ENCODE measurements around the gene POMGNT2. TPM values are rescaled to one million over a fixed set of nuclear protein-coding genes. Genes with fewer than 3 reads are reported as not detected.

POMGNT2 gene
- total RNA-seq, 2 experiments from 2014 or later = 6.8 to 8.4 TPM

DNA sequence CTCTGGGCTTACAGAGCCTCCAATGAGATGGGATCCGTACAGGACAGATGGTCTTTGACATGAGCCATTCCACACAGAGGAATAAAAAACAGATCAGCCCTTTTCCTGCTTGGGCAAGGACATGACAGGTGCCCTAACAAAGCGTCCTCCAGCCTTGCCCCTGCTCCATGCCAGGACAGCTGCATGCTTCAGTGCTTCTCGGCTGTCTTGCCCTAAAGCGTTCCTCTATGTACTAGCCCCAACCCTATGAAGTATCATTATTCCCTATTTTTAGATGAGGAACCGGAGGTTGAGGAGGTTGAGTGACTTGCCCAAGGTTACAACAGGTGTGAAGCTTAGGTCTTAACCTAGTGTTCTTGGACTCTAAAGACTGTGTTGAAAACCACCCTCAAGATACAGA, 10.5 kb downstream of the POMGNT2 start:
- Mint-ChIP-seq H3K4me3 (no peak overlapping the region), H3K4me1 (ENCODE audit: low read depth) (peaks cover 20% of the 10 kb centered on the region), H3K27ac (no peak overlapping the region), H3K9me3 (no peaks in the 10 kb centered on the region), H3K27me3 (no peaks in the 10 kb centered on the region), H3K36me3 (ENCODE audit: low read depth) (peaks cover 7% of the 10 kb centered on the region)
- no peak overlapping the region for H3K4me3 ChIP-seq (ENCODE audit: low read length)
- no peaks in the 10 kb centered on the region for H3K36me3 ChIP-seq (ENCODE audit: insufficient read depth, low read length)
- no peaks in the 10 kb centered on the region for H3K27me3 ChIP-seq (ENCODE audit: control insufficient read depth in 1 of 2, insufficient read depth in 2 of 2, low read length in 2 of 2)
- no peaks in the 10 kb centered on the region for H3K9me3 ChIP-seq (ENCODE audit: control insufficient read depth in 1 of 2, insufficient read depth in 1 of 2, low read length in 2 of 2)
- DNase-seq (no peak), ATAC-seq (ENCODE audit: poor library complexity) (no peak)
- TF ChIP-seq, protein P1, sequence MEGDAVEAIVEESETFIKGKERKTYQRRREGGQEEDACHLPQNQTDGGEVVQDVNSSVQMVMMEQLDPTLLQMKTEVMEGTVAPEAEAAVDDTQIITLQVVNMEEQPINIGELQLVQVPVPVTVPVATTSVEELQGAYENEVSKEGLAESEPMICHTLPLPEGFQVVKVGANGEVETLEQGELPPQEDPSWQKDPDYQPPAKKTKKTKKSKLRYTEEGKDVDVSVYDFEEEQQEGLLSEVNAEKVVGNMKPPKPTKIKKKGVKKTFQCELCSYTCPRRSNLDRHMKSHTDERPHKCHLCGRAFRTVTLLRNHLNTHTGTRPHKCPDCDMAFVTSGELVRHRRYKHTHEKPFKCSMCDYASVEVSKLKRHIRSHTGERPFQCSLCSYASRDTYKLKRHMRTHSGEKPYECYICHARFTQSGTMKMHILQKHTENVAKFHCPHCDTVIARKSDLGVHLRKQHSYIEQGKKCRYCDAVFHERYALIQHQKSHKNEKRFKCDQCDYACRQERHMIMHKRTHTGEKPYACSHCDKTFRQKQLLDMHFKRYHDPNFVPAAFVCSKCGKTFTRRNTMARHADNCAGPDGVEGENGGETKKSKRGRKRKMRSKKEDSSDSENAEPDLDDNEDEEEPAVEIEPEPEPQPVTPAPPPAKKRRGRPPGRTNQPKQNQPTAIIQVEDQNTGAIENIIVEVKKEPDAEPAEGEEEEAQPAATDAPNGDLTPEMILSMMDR (IDR thresholded peaks at IDR 0.05) = no peak
- ChIA-PET POLR2A (no interaction called here), CTCF (no interaction called here)
- no peaks in the 10 kb centered on the region for H3K4me1 ChIP-seq (ENCODE audit: insufficient read depth, low read length)
- H3K27ac ChIP-seq (ENCODE audit: low read depth in 1 of 2, low read length in 2 of 2) = no peak overlapping the region
- intact Hi-C loops (cut with DNase I, micrococcal nuclease) = no loop called here

DNA sequence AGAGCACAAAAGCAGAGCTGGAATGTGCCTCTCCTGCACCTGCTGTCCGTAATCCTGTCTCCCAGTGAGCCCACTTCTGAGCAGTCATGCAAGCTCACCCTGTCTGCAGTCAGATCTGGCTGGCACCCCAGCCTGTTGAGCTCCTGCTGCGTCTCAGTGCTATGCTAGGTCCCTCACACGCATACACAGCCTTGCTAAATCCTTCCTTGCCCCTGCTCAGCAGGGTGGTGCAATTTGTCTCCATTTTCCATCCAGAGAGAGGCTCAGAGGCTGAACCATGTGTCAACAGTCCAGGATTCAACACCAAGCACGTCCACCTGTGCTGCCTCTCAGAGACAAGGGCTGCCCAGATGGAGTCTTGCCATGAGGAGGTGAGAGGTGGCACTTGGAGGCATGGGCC, 11.0 kb downstream of the POMGNT2 start:
- H3K4me3 Mint-ChIP-seq = no peak overlapping the region
- ATAC-seq (ENCODE audit: poor library complexity) = no peak
- Histone ChIP-seq H3K36me3 (ENCODE audit: insufficient read depth, low read length) (no peaks in the 10 kb centered on the region), H3K4me3 (ENCODE audit: low read length) (no peak overlapping the region), H3K27ac (ENCODE audit: low read depth in 1 of 2, low read length in 2 of 2) (no peak overlapping the region), H3K27me3 (ENCODE audit: control insufficient read depth in 1 of 2, insufficient read depth in 2 of 2, low read length in 2 of 2) (no peaks in the 10 kb centered on the region), H3K9me3 (ENCODE audit: control insufficient read depth in 1 of 2, insufficient read depth in 1 of 2, low read length in 2 of 2) (no peaks in the 10 kb centered on the region), H3K4me1 (ENCODE audit: insufficient read depth, low read length) (no peaks in the 10 kb centered on the region)
- ChIA-PET POLR2A (no interaction called here), CTCF (no interaction called here)
- no peak for DNase-seq
- H3K27me3 Mint-ChIP-seq = no peaks in the 10 kb centered on the region
- TF ChIP-seq, protein P1 (IDR thresholded peaks at IDR 0.05) = no peak
- peaks cover 7% of the 10 kb centered on the region for H3K36me3 Mint-ChIP-seq (ENCODE audit: low read depth)
- H3K9me3 Mint-ChIP-seq = no peaks in the 10 kb centered on the region
- intact Hi-C loops (cut with DNase I, micrococcal nuclease) = no loop called here
- H3K27ac Mint-ChIP-seq = no peak overlapping the region
- H3K4me1 Mint-ChIP-seq (ENCODE audit: low read depth) = peaks cover 20% of the 10 kb centered on the region

DNA sequence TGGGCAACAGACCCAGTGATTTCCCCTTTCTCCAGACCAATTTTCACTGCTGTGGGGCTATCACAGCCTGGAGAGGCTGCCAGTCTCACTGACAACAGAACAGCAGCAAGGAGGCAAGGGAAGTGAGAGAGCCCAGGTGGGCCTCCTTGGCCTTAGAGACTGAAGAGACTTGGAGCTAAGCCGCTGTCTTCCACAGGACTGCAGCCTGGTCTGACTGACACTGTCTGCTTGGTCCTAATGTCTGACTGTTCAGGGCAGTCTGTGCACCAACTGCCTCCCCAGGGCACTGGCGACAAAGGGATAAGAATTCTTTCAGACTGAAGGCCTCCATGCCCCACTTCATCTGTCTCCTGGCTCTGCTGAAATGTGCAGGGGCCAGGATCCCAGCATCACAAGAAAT, 11.5 kb downstream of the POMGNT2 start:
- Histone ChIP-seq H3K27ac (ENCODE audit: low read depth in 1 of 2, low read length in 2 of 2) (no peak overlapping the region), H3K4me3 (ENCODE audit: low read length) (no peak overlapping the region), H3K4me1 (ENCODE audit: insufficient read depth, low read length) (no peaks in the 10 kb centered on the region), H3K36me3 (ENCODE audit: insufficient read depth, low read length) (no peaks in the 10 kb centered on the region), H3K9me3 (ENCODE audit: control insufficient read depth in 1 of 2, insufficient read depth in 1 of 2, low read length in 2 of 2) (no peaks in the 10 kb centered on the region), H3K27me3 (ENCODE audit: control insufficient read depth in 1 of 2, insufficient read depth in 2 of 2, low read length in 2 of 2) (no peaks in the 10 kb centered on the region)
- DNase-seq (no peak), ATAC-seq (ENCODE audit: poor library complexity) (no peak)
- Mint-ChIP-seq H3K27ac (no peak overlapping the region), H3K4me1 (ENCODE audit: low read depth) (peaks cover 20% of the 10 kb centered on the region), H3K4me3 (no peak overlapping the region), H3K9me3 (no peaks in the 10 kb centered on the region), H3K36me3 (ENCODE audit: low read depth) (peaks cover 7% of the 10 kb centered on the region), H3K27me3 (no peaks in the 10 kb centered on the region)
- intact Hi-C loops (cut with DNase I, micrococcal nuclease) = no loop called here
- CTCF ChIA-PET = no interaction called here
- TF ChIP-seq, protein P1 (IDR thresholded peaks at IDR 0.05) = no peak
- POLR2A ChIA-PET = no interaction called here
